RWPE2 (cell line): Measurements from ENCODE around the gene SKIC8.

Experiments used
- ATAC-seq: fragments of 200-7000 bp; cut with Tn5 transposase; 3 replicates; pipeline ENCODE4 v1.9.1; 2021; ENCODE audit warnings: low read depth
- DNase-seq: peaks from one replicate; pipeline ENCODE4 v3.0.0-alpha.2; 2020; ENCODE audit warnings: low spot score
- H3K27ac ChIP-seq: fragments of 450-650 bp; 2 replicates; pipeline ENCODE4 v1.5.1; 2017; ENCODE audit warnings: mild to moderate bottlenecking; ENCODE audit not compliant: poor library complexity, severe bottlenecking
- H3K27me3 ChIP-seq: fragments of 250-450 bp; sonication (Bioruptor Pico); 2 replicates; pipeline ENCODE4 v1.5.1; 2021; ENCODE audit warnings: mild to moderate bottlenecking, moderate library complexity; ENCODE audit not compliant: insufficient read depth, poor library complexity, severe bottlenecking
- H3K36me3 ChIP-seq: fragments of 250-450 bp; sonication (Bioruptor Pico); 2 replicates; pipeline ENCODE4 v1.5.1; 2020; ENCODE audit warnings: low read depth, mild to moderate bottlenecking, moderate library complexity
- H3K4me1 ChIP-seq: fragments of 250-450 bp; sonication (Bioruptor Pico); 2 replicates; pipeline ENCODE4 v1.5.1; 2021; ENCODE audit warnings: mild to moderate bottlenecking, moderate library complexity; ENCODE audit not compliant: insufficient read depth, poor library complexity, severe bottlenecking
- H3K4me3 ChIP-seq: fragments of 250-450 bp; sonication (Bioruptor Pico); 2 replicates; pipeline ENCODE4 v1.5.1; 2021; ENCODE audit warnings: mild to moderate bottlenecking, moderate library complexity; ENCODE audit not compliant: severe bottlenecking
- H3K9me3 ChIP-seq: fragments of 250-450 bp; sonication (Bioruptor Pico); 2 replicates; pipeline ENCODE4 v1.5.1; 2021; ENCODE audit warnings: mild to moderate bottlenecking, moderate library complexity; ENCODE audit not compliant: severe bottlenecking
- CTCF ChIP-seq: fragments of 450-650 bp; IDR thresholded peaks from one replicate; pipeline ENCODE4 v1.5.1; 2017; ENCODE audit warnings: mild to moderate bottlenecking, moderate library complexity; ENCODE audit not compliant: poor library complexity, severe bottlenecking

The SKIC8 gene

GRCh38 chr15:78272776-78273175, 26.6 kb downstream of the SKIC8 start:
- ATAC-seq: no peak
- DNase-seq: no peak
- TF ChIP-seq CTCF: no peak
- no peaks in the 10 kb centered on the region for H3K4me1 ChIP-seq
- H3K27ac ChIP-seq: no peak overlapping the region
- no peaks in the 10 kb centered on the region; the same call in 1 of the 2 replicates for H3K36me3 ChIP-seq
- H3K4me3 ChIP-seq: no peak overlapping the region
- no peaks in the 10 kb centered on the region for H3K27me3 ChIP-seq
- no peaks in the 10 kb centered on the region for H3K9me3 ChIP-seq

GRCh38 chr15:78272316-78272715, 27.1 kb downstream of the SKIC8 start:
- no peaks in the 10 kb centered on the region; the same call in 1 of the 2 replicates for H3K36me3 ChIP-seq
- ATAC-seq: no peak
- no peak for TF ChIP-seq CTCF

GRCh38 chr15:78266806-78267205, 32.6 kb downstream of the SKIC8 start:
- Histone ChIP-seq H3K9me3 (no peaks in the 10 kb centered on the region), H3K4me1 (peaks cover 11% of the 10 kb centered on the region), H3K36me3 (no peaks in the 10 kb centered on the region), H3K27ac (no peak overlapping the region), H3K4me3 (no peak overlapping the region), H3K27me3 (no peaks in the 10 kb centered on the region)
- ATAC-seq (no peak), DNase-seq (no peak)
- TF ChIP-seq CTCF: no peak

More at GRCh38 chr15:78272316-78272715, 27.1 kb downstream of the SKIC8 start:
- Histone ChIP-seq H3K4me1 (no peaks in the 10 kb centered on the region), H3K27me3 (no peaks in the 10 kb centered on the region), H3K4me3 (no peak overlapping the region), H3K27ac (no peak overlapping the region), H3K9me3 (no peaks in the 10 kb centered on the region)
- DNase-seq: no peak

DNA sequence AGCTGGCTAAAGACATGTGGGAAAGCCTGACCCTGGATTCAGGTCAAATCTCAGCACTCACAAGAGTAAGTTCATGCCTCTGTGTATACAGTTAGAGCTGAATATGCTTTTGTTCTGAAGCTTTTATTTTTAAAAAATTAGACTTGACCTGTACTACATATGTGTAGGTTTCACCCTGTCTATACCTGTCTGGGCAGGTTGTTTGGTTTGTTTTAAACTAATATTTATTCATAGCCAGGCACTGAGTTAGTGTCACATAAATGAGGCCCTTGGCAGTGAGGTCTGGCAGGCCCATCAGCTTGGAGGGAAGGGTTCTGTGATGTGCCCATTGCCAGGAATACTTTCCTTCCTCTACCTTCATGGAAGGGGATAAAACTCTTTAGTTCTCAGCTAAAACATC, 33.2 kb downstream of the SKIC8 start:
- ATAC-seq (peak; percentile 47), DNase-seq (no peak)
- TF ChIP-seq CTCF: no peak
- Histone ChIP-seq H3K4me3 (no peak overlapping the region), H3K36me3 (no peaks in the 10 kb centered on the region), H3K27me3 (no peaks in the 10 kb centered on the region), H3K9me3 (no peaks in the 10 kb centered on the region), H3K27ac (no peak overlapping the region), H3K4me1 (peaks cover 11% of the 10 kb centered on the region)

DNA sequence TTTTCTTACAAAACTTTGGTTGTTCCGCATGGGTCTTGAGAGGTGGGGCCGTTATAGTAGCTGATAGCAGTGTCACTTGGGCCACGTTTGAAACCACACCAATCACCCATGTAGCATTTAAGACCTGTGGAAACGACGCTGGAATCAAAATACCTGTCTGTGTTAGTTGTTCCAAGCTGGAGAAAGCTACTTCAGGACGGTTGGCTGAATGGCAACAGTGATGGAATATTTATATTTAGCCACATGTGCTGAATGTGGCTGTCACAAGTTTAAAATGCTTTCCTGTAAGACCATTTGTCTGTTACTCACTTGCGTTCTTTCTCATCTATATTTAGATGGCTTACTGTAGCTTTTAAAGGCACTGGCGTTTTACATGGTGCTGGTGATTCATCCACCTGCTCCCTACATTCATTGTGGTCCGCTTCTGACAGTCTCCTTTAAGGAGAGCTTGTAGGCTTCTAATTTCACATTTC, 33.6 kb downstream of the SKIC8 start:
- H3K4me3 ChIP-seq: no peak overlapping the region
- peaks cover 11% of the 10 kb centered on the region for H3K4me1 ChIP-seq
- H3K27me3 ChIP-seq: no peaks in the 10 kb centered on the region
- no peak for TF ChIP-seq CTCF
- no peak overlapping the region for H3K27ac ChIP-seq
- DNase-seq: no peak
- ATAC-seq: peak; percentile 89
- H3K9me3 ChIP-seq: no peaks in the 10 kb centered on the region
- H3K36me3 ChIP-seq: no peaks in the 10 kb centered on the region
